GDM1 (cell line): ENCODE measurements around the gene PCBP3.
"Not testable (repeated sequence)": the region's sequence is repeated elsewhere in the genome, so short reads cannot be mapped to it uniquely, and the experiment has no call there.

Experiments used
- DNase-seq: peaks from one replicate; lab custom pipeline; 2025; lab: John Stamatoyannopoulos, UW

The PCBP3 gene

DNA sequence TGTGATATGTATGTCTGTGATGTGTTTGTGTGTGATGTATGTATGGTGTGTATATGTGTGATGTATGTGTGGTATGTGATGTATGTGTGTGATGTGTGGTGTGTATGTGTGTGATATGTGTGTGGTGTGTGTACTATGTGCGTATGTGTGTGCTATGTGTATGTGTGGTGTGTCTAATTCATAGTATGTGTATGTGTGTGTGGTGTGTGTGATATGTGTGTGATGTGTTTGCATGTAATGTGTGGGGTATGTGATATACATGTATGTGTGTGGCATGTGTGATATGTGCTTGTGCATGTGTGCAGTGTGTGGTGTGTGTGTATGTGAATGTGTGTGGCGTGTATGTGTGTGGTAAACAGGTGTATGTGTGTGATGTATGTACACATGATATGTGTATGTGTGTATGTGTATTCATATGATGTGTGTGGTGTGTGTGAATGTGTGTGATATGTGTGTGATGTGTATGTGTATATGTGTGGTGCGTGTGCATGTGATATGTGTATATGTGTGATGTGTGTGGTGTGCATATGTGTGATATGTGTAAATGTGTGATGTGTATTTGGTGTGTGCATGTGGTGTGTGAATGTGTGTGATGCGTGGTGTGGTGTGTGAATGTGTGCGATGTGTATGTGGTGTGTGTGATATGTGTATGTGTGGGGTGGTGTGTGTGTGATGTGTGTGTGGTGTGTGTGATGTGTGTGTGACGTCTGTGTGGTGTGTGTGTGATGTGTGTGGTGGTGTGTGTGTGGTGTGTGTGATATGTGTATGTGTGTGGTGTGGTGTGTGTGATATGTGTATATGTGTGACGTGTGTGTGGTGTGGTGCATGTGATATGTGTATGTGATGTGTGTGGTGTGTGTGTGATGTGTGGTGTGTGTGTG is 8.0 kb upstream of the PCBP3 start:
- DNase-seq: no peak

DNA sequence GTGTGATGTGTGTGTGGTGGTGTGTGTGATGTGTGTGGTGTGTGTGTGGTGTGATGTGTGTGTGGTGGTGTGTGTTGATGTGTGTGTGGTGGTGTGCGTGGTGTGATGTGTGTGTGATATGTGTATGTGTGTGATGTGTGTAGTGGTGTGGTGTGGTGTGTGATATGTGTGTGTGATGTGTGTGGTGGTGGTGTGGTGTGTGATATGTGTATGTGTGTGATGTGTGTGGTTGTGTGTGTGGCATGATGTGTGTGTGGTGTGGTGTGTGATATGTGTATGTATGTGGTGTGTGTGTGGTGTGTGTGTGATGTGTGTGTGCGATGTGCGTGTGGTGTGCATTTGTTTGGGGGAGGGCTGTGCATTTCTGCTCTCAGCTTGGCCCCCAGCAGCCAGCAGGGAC is 7.1 kb upstream of the PCBP3 start:
- no peak for DNase-seq

GRCh38 chr21:45636951-45637646 is 6.4 kb upstream of the PCBP3 start:
- no peak for DNase-seq

- DNase-seq: no peak
These were observed 5.6 kb upstream of the PCBP3 start for GRCh38 chr21:45637883-45638282.

DNA sequence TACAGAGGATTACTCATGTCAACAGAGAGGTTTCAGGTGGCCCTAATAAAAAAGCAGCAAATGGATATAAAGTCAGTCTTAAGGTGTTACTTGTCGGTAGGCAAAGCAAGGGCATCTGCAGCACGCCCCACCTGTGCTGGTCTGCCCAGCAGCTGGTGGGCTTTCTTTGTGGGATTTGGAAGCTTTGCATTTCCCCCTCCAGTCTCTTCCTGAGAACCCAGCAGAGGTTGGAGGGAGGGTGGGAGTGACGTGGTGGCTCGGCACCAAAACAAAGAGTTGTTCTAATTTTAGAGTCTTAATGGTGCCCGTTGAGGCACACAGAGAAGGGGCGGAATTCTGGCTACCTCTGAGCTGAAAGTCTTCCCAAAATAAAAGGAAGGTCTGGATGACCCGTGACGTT is 4.8 kb upstream of the PCBP3 start:
- DNase-seq: no peak

DNA sequence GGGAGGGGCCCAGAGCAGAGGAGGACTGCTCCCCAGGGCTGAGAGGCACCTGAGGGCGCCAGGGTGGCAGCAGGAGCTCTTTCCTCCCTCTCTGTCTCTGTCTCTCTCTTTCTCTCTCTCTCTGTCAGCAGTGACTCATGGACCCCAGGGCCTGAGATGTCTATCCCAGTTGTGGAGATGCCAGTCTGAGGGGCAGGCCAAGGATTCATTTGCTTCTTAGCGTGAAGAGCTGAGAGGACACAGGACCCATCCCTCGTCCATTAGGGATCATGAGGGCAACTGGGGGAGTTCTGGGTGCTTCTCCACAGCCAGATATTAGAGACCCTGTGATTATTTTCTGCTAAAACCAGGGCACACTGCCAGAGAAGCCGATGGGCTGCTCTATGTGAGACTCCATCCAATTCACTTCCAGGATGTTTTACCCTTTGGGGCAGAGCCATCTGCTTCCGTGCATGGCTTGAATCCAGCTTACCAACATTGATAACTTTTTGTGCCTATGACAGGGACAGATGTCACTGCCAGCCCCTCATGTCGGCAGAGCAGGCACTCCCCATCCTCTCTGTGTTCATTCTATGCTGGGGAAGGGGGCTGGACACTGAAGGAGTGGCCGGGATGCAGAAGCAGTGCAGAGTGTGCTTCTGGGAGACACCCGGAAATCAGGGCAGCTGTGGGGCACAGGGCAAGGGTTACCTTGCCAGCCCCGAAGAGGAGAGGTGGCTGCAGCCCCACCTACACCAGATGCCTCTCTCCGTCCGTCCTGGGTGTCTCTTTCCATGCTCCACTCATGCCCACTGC is 4.1 kb upstream of the PCBP3 start:
- DNase-seq: no peak

DNA sequence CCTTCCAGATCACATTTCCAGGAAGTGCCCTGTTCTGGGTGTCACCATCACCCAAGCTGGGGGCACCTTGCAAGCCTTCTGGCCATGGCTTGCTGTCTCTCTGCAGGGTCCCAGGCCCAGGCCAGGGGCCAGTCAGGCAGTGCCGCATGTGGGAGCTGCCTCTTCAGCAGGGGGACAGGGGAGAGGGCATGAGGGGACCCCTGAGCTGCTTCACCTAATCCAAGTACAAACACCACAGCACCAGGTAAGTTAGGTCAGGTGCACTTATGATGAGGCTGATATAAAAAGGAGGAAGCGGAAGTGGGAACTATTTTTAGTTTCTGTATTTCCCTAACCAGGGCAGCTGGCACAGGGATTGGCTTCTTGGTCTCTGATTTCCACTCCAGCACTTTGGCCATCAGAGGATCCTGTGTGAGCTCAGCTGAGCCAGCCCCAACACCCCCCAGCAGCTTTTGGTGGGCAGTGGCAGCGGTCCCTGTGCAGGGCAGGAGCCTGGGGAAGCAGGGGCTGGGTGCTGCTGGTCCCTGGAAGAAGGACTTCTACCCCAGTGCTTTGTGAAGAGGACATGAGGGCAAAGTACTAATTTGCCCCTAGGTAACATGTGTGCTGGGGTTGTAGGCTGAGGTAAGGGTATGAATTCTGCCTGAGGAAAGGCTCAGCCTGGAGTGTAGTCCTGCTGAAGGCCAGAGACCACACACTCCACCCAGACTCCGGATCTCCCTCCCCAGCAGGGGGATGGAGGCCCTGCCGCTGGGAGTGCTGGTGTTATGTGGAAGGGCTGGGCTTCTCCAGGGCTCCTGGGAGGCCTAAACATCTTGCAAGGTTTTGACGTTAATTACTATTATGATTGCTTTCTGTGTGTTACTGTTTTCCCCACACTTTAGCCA is 3.3 kb upstream of the PCBP3 start:
- DNase-seq: no peak

- DNase-seq: no peak
These were observed 2.5 kb upstream of the PCBP3 start for GRCh38 chr21:45640888-45641479.

DNA sequence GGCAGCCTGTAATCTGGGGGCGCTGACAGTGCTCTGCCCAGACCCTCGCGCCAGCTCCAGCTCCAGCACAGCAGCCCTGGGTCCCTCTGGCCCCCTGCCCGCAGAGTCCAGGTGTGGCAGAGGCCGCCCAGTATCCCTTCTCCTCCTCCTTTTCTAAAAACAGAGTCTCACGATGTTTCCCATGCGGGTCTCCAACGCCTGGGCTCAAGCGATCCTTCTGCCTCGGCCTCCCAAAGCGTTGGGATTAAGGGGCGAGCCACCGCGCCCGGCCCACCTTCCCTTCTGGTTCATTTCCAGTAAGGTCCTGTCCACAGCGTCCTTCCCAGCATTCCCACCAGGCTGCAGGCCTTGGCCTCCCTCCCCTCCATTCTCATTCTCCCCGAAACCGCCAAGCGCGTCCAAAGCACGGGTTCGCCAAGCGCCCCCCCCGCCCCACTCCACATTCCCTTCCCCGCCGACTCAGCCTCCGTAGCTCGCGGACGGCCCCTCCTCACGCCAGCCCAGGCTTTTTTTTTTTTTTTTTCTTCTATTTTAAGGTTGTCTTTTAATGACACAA is 2.0 kb upstream of the PCBP3 start:
- no peak for DNase-seq

DNA sequence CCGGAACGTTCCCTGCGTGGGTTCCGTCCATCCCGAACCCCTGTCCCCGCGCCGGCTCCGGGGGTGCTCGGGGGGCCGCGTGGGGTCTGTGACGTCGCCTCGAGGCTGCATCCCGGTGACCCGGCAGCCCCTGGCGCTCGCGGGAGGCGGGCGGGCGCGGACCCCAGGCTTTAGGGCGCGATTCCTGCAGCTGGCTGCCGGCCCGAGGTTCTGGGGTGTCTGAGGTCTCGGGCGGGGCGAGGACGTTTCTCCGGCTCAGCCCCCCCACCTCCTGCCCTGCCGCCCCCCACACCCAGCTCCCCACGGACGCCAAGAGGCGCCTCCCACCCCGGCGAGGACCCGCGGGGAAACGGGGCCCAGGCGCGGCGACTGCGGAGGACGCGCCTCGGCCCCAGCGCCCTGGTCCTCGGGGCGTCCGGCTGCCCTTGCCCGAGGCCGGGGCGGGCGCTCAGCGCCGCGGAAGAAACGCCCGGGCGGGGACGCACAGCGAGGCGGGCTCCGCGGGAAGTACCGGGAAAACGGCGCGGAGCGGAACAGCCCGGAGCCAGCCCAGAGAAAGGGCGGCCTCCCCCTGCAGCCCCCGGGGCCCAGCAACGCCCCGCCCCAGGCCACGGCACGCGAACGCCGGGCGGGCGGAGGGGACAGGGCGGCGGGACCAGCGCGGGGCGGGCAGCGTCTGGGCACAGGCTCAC is 1.3 kb upstream of the PCBP3 start:
- no peak for DNase-seq

GRCh38 chr21:45644041-45644906 is 749 bp downstream of the PCBP3 start:
- peak; percentile 48 for DNase-seq

GRCh38 chr21:45651921-45652320 is 8.4 kb downstream of the PCBP3 start:
- no peak for DNase-seq

DNA sequence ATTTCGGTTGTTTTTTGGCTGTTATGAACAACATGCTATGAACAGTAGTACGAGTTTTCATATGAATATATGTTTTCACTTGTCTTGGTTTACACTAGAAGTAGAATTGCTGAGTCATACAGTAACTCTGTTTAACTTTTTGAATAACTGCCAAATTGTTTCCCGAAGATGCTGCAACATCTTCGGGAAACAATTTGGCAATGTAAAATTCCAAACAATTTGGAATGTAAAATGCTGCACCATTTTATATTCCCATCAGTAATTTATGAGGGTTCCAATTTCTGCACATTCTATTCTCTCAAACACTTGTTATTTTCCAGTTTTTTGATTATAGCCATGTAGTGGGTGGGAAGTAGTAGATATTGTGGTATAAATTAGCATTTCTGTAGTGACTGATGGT is 11.6 kb downstream of the PCBP3 start:
- DNase-seq: no peak

GRCh38 chr21:45656114-45656513 is 12.6 kb downstream of the PCBP3 start:
- not testable (repeated sequence) for DNase-seq

GRCh38 chr21:45661913-45662622 is 18.5 kb downstream of the PCBP3 start:
- not testable (repeated sequence) for DNase-seq

GRCh38 chr21:45662623-45663245 is 19.2 kb downstream of the PCBP3 start:
- not testable (repeated sequence) for DNase-seq

- no peak for DNase-seq
These were observed 25.9 kb downstream of the PCBP3 start for GRCh38 chr21:45669382-45669781.

DNA sequence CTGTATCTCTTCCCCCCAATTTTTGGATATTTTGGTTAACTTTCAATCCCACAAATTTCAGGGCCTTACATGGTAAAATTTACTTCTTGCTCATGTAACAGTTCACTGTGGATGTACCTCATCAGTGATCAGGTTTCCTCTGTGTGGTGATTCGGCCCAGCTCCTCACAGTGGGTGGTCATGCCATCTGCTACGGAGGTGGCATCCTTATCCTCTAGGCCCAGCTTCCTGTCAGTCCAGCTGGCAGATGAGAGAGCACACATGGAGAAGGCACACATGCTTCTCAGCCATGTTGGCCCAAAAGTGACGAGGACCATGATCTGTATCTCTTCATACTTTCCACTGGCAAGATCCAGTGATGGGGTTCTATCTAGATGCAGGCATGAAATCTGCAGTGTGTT is 27.2 kb downstream of the PCBP3 start:
- DNase-seq: no peak
